ENCODE results near the gene ARID1A. TPM values are rescaled to one million over a fixed set of nuclear protein-coding genes. Genes with fewer than 3 reads are reported as not detected.

The ARID1A gene
- total and polyA plus RNA-seq, 9 of the 15 experiments (the other 6 are each of a cell fraction or from before 2014, with no cell fraction given) = 8.3 to 88.3 (median 22.5) TPM

DNA sequence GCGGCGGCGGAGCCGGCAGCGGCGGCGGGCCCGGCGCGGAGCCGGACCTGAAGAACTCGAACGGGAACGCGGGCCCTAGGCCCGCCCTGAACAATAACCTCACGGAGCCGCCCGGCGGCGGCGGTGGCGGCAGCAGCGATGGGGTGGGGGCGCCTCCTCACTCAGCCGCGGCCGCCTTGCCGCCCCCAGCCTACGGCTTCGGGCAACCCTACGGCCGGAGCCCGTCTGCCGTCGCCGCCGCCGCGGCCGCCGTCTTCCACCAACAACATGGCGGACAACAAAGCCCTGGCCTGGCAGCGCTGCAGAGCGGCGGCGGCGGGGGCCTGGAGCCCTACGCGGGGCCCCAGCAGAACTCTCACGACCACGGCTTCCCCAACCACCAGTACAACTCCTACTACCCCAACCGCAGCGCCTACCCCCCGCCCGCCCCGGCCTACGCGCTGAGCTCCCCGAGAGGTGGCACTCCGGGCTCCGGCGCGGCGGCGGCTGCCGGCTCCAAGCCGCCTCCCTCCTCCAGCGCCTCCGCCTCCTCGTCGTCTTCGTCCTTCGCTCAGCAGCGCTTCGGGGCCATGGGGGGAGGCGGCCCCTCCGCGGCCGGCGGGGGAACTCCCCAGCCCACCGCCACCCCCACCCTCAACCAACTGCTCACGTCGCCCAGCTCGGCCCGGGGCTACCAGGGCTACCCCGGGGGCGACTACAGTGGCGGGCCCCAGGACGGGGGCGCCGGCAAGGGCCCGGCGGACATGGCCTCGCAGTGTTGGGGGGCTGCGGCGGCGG, 1.0 kb downstream of the ARID1A start (continued):
- no peak for TF ChIP-seq ZNF764 (CRISPR knock-in tag; IDR thresholded peaks at IDR 0.05; ENCODE audit: low read depth)
- no peak for TF ChIP-seq ZNF668 (CRISPR knock-in tag; IDR thresholded peaks at IDR 0.05)
- TF ChIP-seq FOSL1 (tag; conservative IDR thresholded peaks at IDR 0.05) = no peak
- TF ChIP-seq RERE (CRISPR knock-in tag; IDR thresholded peaks at IDR 0.05; ENCODE audit: borderline replicate concordance) = no peak; the same call in 1 of the 2 replicates
- peak; percentile 9 for TF ChIP-seq TAF1 (IDR thresholded peaks at IDR 0.05; ENCODE audit: control insufficient read depth, extremely low read depth, insufficient read depth, low read length, severe bottlenecking)
- TF ChIP-seq ZNF695 (CRISPR knock-in tag; IDR thresholded peaks at IDR 0.05) = no peak
- TF ChIP-seq SFPQ (IDR thresholded peaks at IDR 0.05; ENCODE audit: low read depth, low read length) = no peak
- TF ChIP-seq PHF20 (IDR thresholded peaks at IDR 0.05; ENCODE audit: partially characterized antibody) = no peak
- TF ChIP-seq CHCHD3 (CRISPR knock-in tag; IDR thresholded peaks at IDR 0.05) = no peak
- no peak for TF ChIP-seq GATA2 (CRISPR knock-in tag; IDR thresholded peaks at IDR 0.05)
- no peak for TF ChIP-seq KAT8 (IDR thresholded peaks at IDR 0.05; ENCODE audit: low read depth)
- no peak for TF ChIP-seq ZNF280B (CRISPR knock-in tag; IDR thresholded peaks at IDR 0.05)
- no peak for TF ChIP-seq ZNF282 (CRISPR knock-in tag; IDR thresholded peaks at IDR 0.05)
- no peak for TF ChIP-seq HNRNPH1 (optimal IDR thresholded peaks at IDR 0.05; ENCODE audit: low read depth, low read length)
- no peak for TF ChIP-seq POLR2AphosphoS2 (IDR thresholded peaks at IDR 0.05; ENCODE audit: low read length)
- TF ChIP-seq, protein P1, sequence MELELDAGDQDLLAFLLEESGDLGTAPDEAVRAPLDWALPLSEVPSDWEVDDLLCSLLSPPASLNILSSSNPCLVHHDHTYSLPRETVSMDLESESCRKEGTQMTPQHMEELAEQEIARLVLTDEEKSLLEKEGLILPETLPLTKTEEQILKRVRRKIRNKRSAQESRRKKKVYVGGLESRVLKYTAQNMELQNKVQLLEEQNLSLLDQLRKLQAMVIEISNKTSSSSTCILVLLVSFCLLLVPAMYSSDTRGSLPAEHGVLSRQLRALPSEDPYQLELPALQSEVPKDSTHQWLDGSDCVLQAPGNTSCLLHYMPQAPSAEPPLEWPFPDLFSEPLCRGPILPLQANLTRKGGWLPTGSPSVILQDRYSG (tag; conservative IDR thresholded peaks at IDR 0.05; ENCODE audit: low read depth) = no peak
- 0 out of 2 replicates have a peak, but pooled peaks have one; percentile 25 for TF ChIP-seq ZNF133 (CRISPR knock-in tag; IDR thresholded peaks at IDR 0.05)
- TF ChIP-seq ZNF311 (CRISPR knock-in tag; IDR thresholded peaks at IDR 0.05) = no peak

All from K562 (cell line).